Bronchial epithelial cell (primary cell): Measurements from ENCODE around the gene ZBTB11. TPM values are rescaled to one million over a fixed set of nuclear protein-coding genes. Genes with fewer than 3 reads are reported as not detected.
A peak's percentile ranks its signal among the peaks of the same experiment; 100 is the strongest.

Source experiments
- DNase-seq: peaks from one replicate; pipeline ENCODE4 v3.0.0-alpha.2; 2010; ENCODE audit warnings: low read depth
- FAIRE-seq: peaks from 2 replicates; lab custom pipeline; 2011; peaks lifted over from hg19 to GRCh38; lab: Jason Lieb, UNC
- H3K27me3 ChIP-seq: 2 replicates; pipeline ENCODE4 v1.5.1; 2011; ENCODE audit warnings: low read length; ENCODE audit not compliant: control insufficient read depth, insufficient read depth
- H3K36me3 ChIP-seq: 2 replicates; pipeline ENCODE4 v1.5.1; 2011; ENCODE audit warnings: low read length; ENCODE audit not compliant: control insufficient read depth, insufficient read depth
- H3K4me3 ChIP-seq: 2 replicates; pipeline ENCODE4 v1.5.1; 2011; ENCODE audit warnings: mild to moderate bottlenecking, low read depth, low read length, control low read depth
- CTCF ChIP-seq: IDR thresholded peaks from 2 replicates; pipeline ENCODE4 v1.5.1; 2011; ENCODE audit warnings: mild to moderate bottlenecking, moderate library complexity, low read length, control low read depth, inconsistent platforms; ENCODE audit not compliant: insufficient read depth, severe bottlenecking
- total RNA-seq: library from RNA; depleted of rRNA; stranded (reverse); fragments of >200 nt; gene quantifications from 2 replicates; pipeline ENCODE4 v1.2.1, GENCODE V29; 2014

ZBTB11 gene
- total RNA-seq, 1 donor from 2014 or later, result 34.2 TPM

GRCh38 chr3:101660714-101661113 lies 16.2 kb downstream of the ZBTB11 start:
- peaks cover 16% of the 10 kb centered on the region for H3K36me3 ChIP-seq
- DNase-seq, result no peak
- H3K4me3 ChIP-seq, result no peak overlapping the region
- H3K27me3 ChIP-seq, result no peaks in the 10 kb centered on the region
- FAIRE-seq, result no peak
- TF ChIP-seq CTCF, result no peak

GRCh38 chr3:101656651-101657050 lies 20.3 kb downstream of the ZBTB11 start:
- Histone ChIP-seq H3K36me3 (peaks cover 10% of the 10 kb centered on the region), H3K4me3 (no peak overlapping the region), H3K27me3 (no peaks in the 10 kb centered on the region)
- no peak for DNase-seq
- no peak for TF ChIP-seq CTCF
- no peak for FAIRE-seq

GRCh38 chr3:101646726-101647125 lies 30.2 kb downstream of the ZBTB11 start:
- Histone ChIP-seq H3K36me3 (peaks cover 5% of the 10 kb centered on the region), H3K4me3 (no peak overlapping the region), H3K27me3 (no peaks in the 10 kb centered on the region)
- no peak for FAIRE-seq
- DNase-seq, result peak; percentile 68
- TF ChIP-seq CTCF, result no peak

GRCh38 chr3:101643861-101644613 lies 32.9 kb downstream of the ZBTB11 start:
- peaks cover 3% of the 10 kb centered on the region for H3K36me3 ChIP-seq
- DNase-seq (peak; percentile 84), FAIRE-seq (no peak)
- no peak for TF ChIP-seq CTCF
- H3K27me3 ChIP-seq, result no peaks in the 10 kb centered on the region
- H3K4me3 ChIP-seq, result no peak overlapping the region

GRCh38 chr3:101643009-101643844 lies 33.7 kb downstream of the ZBTB11 start:
- no peak for TF ChIP-seq CTCF
- no peak for FAIRE-seq
- H3K36me3 ChIP-seq, result no peaks in the 10 kb centered on the region
- DNase-seq, result no peak
- no peaks in the 10 kb centered on the region for H3K27me3 ChIP-seq
- no peak overlapping the region for H3K4me3 ChIP-seq
